GM12878 (cell line): Measurements from ENCODE around the gene EPGN. TPM values are rescaled to one million over a fixed set of nuclear protein-coding genes. Genes with fewer than 3 reads are reported as not detected.

ENCODE experiments used
- ATAC-seq: fragments of 200-7000 bp; cut with Tn5 transposase; 3 replicates; pipeline ENCODE4 v1.9.1; 2020; ENCODE audit warnings: mild to moderate bottlenecking, moderate library complexity
- BruUV-seq: library from RNA; stranded (reverse); fragments of 400-500 nt; replicated peaks from 2 replicates; lab custom pipeline; 2021; lab: Mats Ljungman, UMichigan
- CTCF ChIA-PET: fragments of 300-600 bp; sonication (Branson Sonifier 250); formaldehyde crosslinking; extraction: SDS; loops from one replicate; lab custom pipeline; 2021; ENCODE audit warnings: inconsistent platforms; lab: Yijun Ruan, JAX
- POLR2A ChIA-PET: fragments of 350-600 bp; formaldehyde crosslinking; extraction: SDS; loops from one replicate; lab custom pipeline; 2021; ENCODE audit warnings: inconsistent platforms; lab: Charles Lee
- RAD21 ChIA-PET: fragments of 300-600 bp; sonication (Branson Sonifier 250); formaldehyde crosslinking; loops from one replicate; lab custom pipeline; 2023; ENCODE audit warnings: antibody characterized with exemption; ENCODE audit not compliant: unreplicated experiment; lab: Charles Lee
- SMC1A ChIA-PET: fragments of 300-600 bp; sonication (Branson Sonifier 250); formaldehyde crosslinking; loops from one replicate; lab custom pipeline; 2023; ENCODE audit not compliant: unreplicated experiment, uncharacterized antibody; lab: Charles Lee
- DNase-seq: peaks from one replicate; pipeline ENCODE4 v3.0.0-alpha.2; 2011; ENCODE audit warnings: low read depth, low spot score
- FAIRE-seq: peaks from 3 replicates; lab custom pipeline; 2011; peaks lifted over from hg19 to GRCh38; lab: Jason Lieb, UNC
- H2AFZ ChIP-seq: 2 replicates; pipeline ENCODE4 v1.6.0; 2011; ENCODE audit warnings: low read depth, low read length, control low read depth; ENCODE audit not compliant: control insufficient read depth
- H3K27ac ChIP-seq: 2 replicates; pipeline ENCODE4 v1.5.1; 2011; ENCODE audit warnings: control low read depth; ENCODE audit not compliant: control insufficient read depth, insufficient read depth
- H3K27me3 ChIP-seq, 2 experiments: replicated peaks in 1 of 2; 2 replicates each; pipeline versions ENCODE4 v1.6.0 to v1.6.1; 2011; ENCODE audit warnings: low read length in 1 of 2; ENCODE audit not compliant: control insufficient read depth in 2 of 2, insufficient read depth in 2 of 2
- H3K36me3 ChIP-seq, 2 experiments: 2 replicates each; pipeline ENCODE4 v1.5.1; 2011; ENCODE audit warnings: low read length in 1 of 2; ENCODE audit not compliant: control insufficient read depth in 2 of 2, insufficient read depth in 2 of 2
- H3K4me1 ChIP-seq: 2 replicates; pipeline ENCODE4 v1.6.1; 2011; ENCODE audit warnings: mild to moderate bottlenecking, low read length, moderate library complexity, mixed read lengths; ENCODE audit not compliant: control insufficient read depth, insufficient read depth
- H3K4me2 ChIP-seq: 2 replicates; pipeline ENCODE4 v1.6.0; 2011; ENCODE audit warnings: control low read depth; ENCODE audit not compliant: control insufficient read depth, insufficient read depth
- H3K4me3 ChIP-seq: fragments of 200-600 bp; sonication (generic); 2 replicates; pipeline ENCODE4 v1.5.1; 2016
- H3K79me2 ChIP-seq: 2 replicates; pipeline ENCODE4 v1.6.0; 2011; ENCODE audit warnings: low read length; ENCODE audit not compliant: control insufficient read depth, insufficient read depth
- H3K9ac ChIP-seq: 2 replicates; pipeline ENCODE4 v1.8.0; 2011; ENCODE audit warnings: low read length, control low read depth, mixed read lengths; ENCODE audit not compliant: control insufficient read depth, insufficient read depth
- H3K9me3 ChIP-seq: replicated peaks from 3 replicates; pipeline ENCODE4 v1.5.1; 2011; ENCODE audit warnings: mild to moderate bottlenecking, low read length; ENCODE audit not compliant: control insufficient read depth, insufficient read depth
- H4K20me1 ChIP-seq: 2 replicates; pipeline ENCODE4 v1.6.0; 2011; ENCODE audit not compliant: control insufficient read depth, insufficient read depth
- CBX3 ChIP-seq: fragments of 200-600 bp; sonication (generic); IDR thresholded peaks from 2 replicates; pipeline ENCODE4 v1.6.1; 2016; ENCODE audit warnings: low read depth, borderline replicate concordance
- GABPA ChIP-seq: IDR thresholded peaks from 2 replicates; pipeline ENCODE4 v1.6.1; 2014; ENCODE audit warnings: antibody characterized with exemption, low read depth, mild to moderate bottlenecking, inconsistent platforms
- IKZF1 ChIP-seq: fragments of 450-650 bp; conservative IDR thresholded peaks from 2 replicates; pipeline ENCODE4 v1.6.1; 2017; ENCODE audit warnings: antibody characterized with exemption, mild to moderate bottlenecking
- NRF1 ChIP-seq: conservative IDR thresholded peaks from 2 replicates; pipeline ENCODE4 v1.6.1; 2011; ENCODE audit warnings: mild to moderate bottlenecking, low read depth, low read length, improper control_type of control experiment
- PAX5 ChIP-seq: IDR thresholded peaks from 2 replicates; pipeline ENCODE4 v1.6.1; 2011; ENCODE audit warnings: low read depth, low read length, borderline replicate concordance
- RAD21 ChIP-seq: IDR thresholded peaks from 2 replicates; pipeline ENCODE4 v1.6.1; 2011; ENCODE audit warnings: mild to moderate bottlenecking, low read depth, low read length, moderate library complexity; ENCODE audit not compliant: insufficient read depth
- SIX5 ChIP-seq: IDR thresholded peaks from 2 replicates; pipeline ENCODE4 v1.6.1; 2011; ENCODE audit warnings: mild to moderate bottlenecking, low read depth, low read length, moderate library complexity; ENCODE audit not compliant: severe bottlenecking
- SREBF2 ChIP-seq: IDR thresholded peaks from 2 replicates; pipeline ENCODE4 v1.6.1; 2012; ENCODE audit warnings: mild to moderate bottlenecking, low read length
- ZNF207 ChIP-seq: fragments of 450-650 bp; IDR thresholded peaks from 2 replicates; pipeline ENCODE4 v1.6.1; 2014; ENCODE audit warnings: antibody characterized with exemption, mild to moderate bottlenecking, borderline replicate concordance
- WGBS: methylation state at CpG from one replicate; pipeline ENCODE4 v1.1.6; 2016; ENCODE audit warnings: low lambda C conversion rate; ENCODE audit not compliant: insufficient replicate concordance, insufficient coverage; ENCODE audit errors: missing lambda C conversion rate; 5-methylcytosine and 5-hydroxymethylcytosine counted together
- in situ Hi-C: fragments of 300-500 bp; cut with MboI; formaldehyde crosslinking; loops from 9 replicates; pipeline ENCODE4 v1.14.3; 2018; ENCODE audit warnings: mixed read lengths
- intact Hi-C: fragments of 100-400 bp; cut with micrococcal nuclease; formaldehyde crosslinking; loops from one replicate; pipeline ENCODE4 v1.14.2; 2022; ENCODE audit not compliant: unreplicated experiment
- polyA plus RNA-seq, 11 experiments: library from polyadenylated mRNA; depleted of rRNA in 4 of 11; unstranded in 6 of 11; stranded (reverse) in 5 of 11; fragments of >200 nt; fragmentation: Nextera tagmentation in 4 of 11; fragmentation: Illumina TruSeq in 1 of 11; extraction: Ambion mirVana in 4 of 11; extraction: Trizol in 1 of 11; gene quantifications; 1 replicate in 1 of 11; 2 replicates in 10 of 11; pipeline versions ENCODE4 v1.2.1 to v1.2.3, GENCODE V29; 2011 to 2016; ENCODE audit warnings: inconsistent platforms in 2 of 11, missing spikeins in 2 of 11, low read depth in 1 of 11
- total RNA-seq, 4 experiments: library from RNA; depleted of rRNA in 3 of 4; stranded (reverse); fragments of >200 nt in 3 of 4; fragmentation: Illumina TruSeq in 1 of 4; extraction: Trizol in 1 of 4; gene quantifications; 2 replicates each; pipeline versions ENCODE4 v1.2.1 to v1.2.3, GENCODE V29; 2013 to 2021
- TF ChIP-seq, protein P1 (sequence below): fragments of 450-650 bp; IDR thresholded peaks from 2 replicates; pipeline ENCODE4 v1.6.1; 2016; ENCODE audit warnings: mild to moderate bottlenecking
- TF ChIP-seq, protein P2 (sequence below): IDR thresholded peaks from 2 replicates; pipeline ENCODE4 v1.6.1; 2012; ENCODE audit warnings: improper control_type of control experiment, low read depth, low read length; ENCODE audit not compliant: insufficient replicate concordance

Gene EPGN
- total and polyA plus RNA-seq, 10 of the 15 experiments (the other 5 are each of a cell fraction or from before 2014, with no cell fraction given) = 0.06 to 0.54 (median 0.28) TPM; not detected in 6

DNA sequence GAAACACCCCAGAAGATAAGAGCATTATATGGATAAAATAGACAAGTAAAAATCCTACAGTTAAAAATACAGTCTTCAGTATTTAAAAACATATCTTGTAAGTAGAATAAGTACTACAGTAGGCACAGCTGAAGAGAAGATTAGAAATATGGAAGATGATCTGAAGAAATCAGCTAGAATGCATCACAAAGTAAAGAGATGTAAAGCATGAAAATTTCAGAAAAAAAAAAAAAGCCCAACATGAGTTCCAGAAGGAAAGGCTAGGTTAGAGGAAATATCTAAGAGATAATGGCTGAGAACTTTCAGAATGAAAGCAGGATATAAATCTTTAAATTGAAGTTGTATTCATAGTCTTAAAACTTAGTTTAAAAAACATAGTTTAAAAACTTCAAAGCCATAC lies 21.0 kb downstream of the EPGN start:
- H3K4me3 ChIP-seq = no peak overlapping the region
- ATAC-seq (no peak), DNase-seq (no peak), FAIRE-seq (no peak)
- in situ Hi-C loops (no loop called here), intact Hi-C loops (no loop called here)
- POLR2A ChIA-PET = no interaction called here
- no peak overlapping the region for H3K27ac ChIP-seq
- H3K9me3 ChIP-seq = no peaks in the 10 kb centered on the region; the same call in 2 of the 3 replicates
- H2AFZ ChIP-seq = no peak overlapping the region
- RAD21 ChIA-PET = no interaction called here
- BruUV-seq = no TSS peak
- H3K36me3 ChIP-seq = no peaks in the 10 kb centered on the region
- H3K4me1 ChIP-seq = no peaks in the 10 kb centered on the region
- H3K4me2 ChIP-seq = no peak overlapping the region
- H3K27me3 ChIP-seq = no peaks in the 10 kb centered on the region; a peak in 2 of 4 replicates
- no peaks in the 10 kb centered on the region for H4K20me1 ChIP-seq
- SMC1A ChIA-PET = interaction anchor here (1.2 to 1.6 kb wide), 2 partner anchors 42 to 131 kb away, joined by 4 read pairs; no protein-coding TSS in a partner anchor
- H3K79me2 ChIP-seq = no peaks in the 10 kb centered on the region
- H3K9ac ChIP-seq = no peak overlapping the region
- TF ChIP-seq NRF1 (no peak), IKZF1 (no peak), SIX5 (no peak), SREBF2 (no peak), ZNF207 (no peak)
- TF ChIP-seq, protein P1, sequence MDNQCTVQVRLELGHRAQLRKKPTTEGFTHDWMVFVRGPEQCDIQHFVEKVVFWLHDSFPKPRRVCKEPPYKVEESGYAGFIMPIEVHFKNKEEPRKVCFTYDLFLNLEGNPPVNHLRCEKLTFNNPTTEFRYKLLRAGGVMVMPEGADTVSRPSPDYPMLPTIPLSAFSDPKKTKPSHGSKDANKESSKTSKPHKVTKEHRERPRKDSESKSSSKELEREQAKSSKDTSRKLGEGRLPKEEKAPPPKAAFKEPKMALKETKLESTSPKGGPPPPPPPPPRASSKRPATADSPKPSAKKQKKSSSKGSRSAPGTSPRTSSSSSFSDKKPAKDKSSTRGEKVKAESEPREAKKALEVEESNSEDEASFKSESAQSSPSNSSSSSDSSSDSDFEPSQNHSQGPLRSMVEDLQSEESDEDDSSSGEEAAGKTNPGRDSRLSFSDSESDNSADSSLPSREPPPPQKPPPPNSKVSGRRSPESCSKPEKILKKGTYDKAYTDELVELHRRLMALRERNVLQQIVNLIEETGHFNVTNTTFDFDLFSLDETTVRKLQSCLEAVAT = no peak
- TF ChIP-seq, all 136 proteins: peak for 0
- CTCF ChIA-PET = interaction anchor here (1.3 to 1.4 kb wide), 2 partner anchors 41 to 346 kb away, joined by 4 to 5 read pairs; no protein-coding TSS in a partner anchor

GRCh38 chr4:74330295-74330750 lies 22.1 kb downstream of the EPGN start:
- no peaks in the 10 kb centered on the region for H4K20me1 ChIP-seq
- H2AFZ ChIP-seq = no peak overlapping the region
- RAD21 ChIA-PET = no interaction called here
- no peaks in the 10 kb centered on the region; a peak in 2 of 4 replicates for H3K27me3 ChIP-seq
- H3K4me3 ChIP-seq = no peak overlapping the region
- H3K9me3 ChIP-seq = no peaks in the 10 kb centered on the region; the same call in 2 of the 3 replicates
- ATAC-seq (no peak), DNase-seq (no peak), FAIRE-seq (no peak)
- no peaks in the 10 kb centered on the region for H3K36me3 ChIP-seq
- H3K4me1 ChIP-seq = no peaks in the 10 kb centered on the region
- no peak overlapping the region for H3K9ac ChIP-seq
- 46% methylated on average over 9 of the region's 9 CpGs for WGBS
- no peaks in the 10 kb centered on the region for H3K79me2 ChIP-seq
- SMC1A ChIA-PET = no interaction called here
- H3K4me2 ChIP-seq = no peak overlapping the region
- H3K27ac ChIP-seq = no peak overlapping the region
- CTCF ChIA-PET = no interaction called here
- intact Hi-C loops = no loop called here
- POLR2A ChIA-PET = no interaction called here
- BruUV-seq = no TSS peak
- in situ Hi-C loops = no loop called here
- TF ChIP-seq, protein P2, sequence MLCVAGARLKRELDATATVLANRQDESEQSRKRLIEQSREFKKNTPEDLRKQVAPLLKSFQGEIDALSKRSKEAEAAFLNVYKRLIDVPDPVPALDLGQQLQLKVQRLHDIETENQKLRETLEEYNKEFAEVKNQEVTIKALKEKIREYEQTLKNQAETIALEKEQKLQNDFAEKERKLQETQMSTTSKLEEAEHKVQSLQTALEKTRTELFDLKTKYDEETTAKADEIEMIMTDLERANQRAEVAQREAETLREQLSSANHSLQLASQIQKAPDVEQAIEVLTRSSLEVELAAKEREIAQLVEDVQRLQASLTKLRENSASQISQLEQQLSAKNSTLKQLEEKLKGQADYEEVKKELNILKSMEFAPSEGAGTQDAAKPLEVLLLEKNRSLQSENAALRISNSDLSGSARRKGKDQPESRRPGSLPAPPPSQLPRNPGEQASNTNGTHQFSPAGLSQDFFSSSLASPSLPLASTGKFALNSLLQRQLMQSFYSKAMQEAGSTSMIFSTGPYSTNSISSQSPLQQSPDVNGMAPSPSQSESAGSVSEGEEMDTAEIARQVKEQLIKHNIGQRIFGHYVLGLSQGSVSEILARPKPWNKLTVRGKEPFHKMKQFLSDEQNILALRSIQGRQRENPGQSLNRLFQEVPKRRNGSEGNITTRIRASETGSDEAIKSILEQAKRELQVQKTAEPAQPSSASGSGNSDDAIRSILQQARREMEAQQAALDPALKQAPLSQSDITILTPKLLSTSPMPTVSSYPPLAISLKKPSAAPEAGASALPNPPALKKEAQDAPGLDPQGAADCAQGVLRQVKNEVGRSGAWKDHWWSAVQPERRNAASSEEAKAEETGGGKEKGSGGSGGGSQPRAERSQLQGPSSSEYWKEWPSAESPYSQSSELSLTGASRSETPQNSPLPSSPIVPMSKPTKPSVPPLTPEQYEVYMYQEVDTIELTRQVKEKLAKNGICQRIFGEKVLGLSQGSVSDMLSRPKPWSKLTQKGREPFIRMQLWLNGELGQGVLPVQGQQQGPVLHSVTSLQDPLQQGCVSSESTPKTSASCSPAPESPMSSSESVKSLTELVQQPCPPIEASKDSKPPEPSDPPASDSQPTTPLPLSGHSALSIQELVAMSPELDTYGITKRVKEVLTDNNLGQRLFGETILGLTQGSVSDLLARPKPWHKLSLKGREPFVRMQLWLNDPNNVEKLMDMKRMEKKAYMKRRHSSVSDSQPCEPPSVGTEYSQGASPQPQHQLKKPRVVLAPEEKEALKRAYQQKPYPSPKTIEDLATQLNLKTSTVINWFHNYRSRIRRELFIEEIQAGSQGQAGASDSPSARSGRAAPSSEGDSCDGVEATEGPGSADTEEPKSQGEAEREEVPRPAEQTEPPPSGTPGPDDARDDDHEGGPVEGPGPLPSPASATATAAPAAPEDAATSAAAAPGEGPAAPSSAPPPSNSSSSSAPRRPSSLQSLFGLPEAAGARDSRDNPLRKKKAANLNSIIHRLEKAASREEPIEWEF = no peak
- no peak for TF ChIP-seq CBX3
- TF ChIP-seq PAX5 = no peak
- no peak for TF ChIP-seq GABPA
- TF ChIP-seq IKZF1 = no peak
- no peak for TF ChIP-seq RAD21
